HG03439 (cell line): ENCODE measurements around the gene NXF1.
"Not testable (repeated sequence)": the region's sequence is repeated elsewhere in the genome, so short reads cannot be mapped to it uniquely, and the experiment has no call there.

Experiments used
- ATAC-seq: cut with Tn5 transposase; IDR thresholded peaks from one replicate; pipeline ENCODE4 v1.9.1; 2021; ENCODE audit warnings: mild to moderate bottlenecking, moderate library complexity; ENCODE audit not compliant: unreplicated experiment

Gene NXF1

DNA sequence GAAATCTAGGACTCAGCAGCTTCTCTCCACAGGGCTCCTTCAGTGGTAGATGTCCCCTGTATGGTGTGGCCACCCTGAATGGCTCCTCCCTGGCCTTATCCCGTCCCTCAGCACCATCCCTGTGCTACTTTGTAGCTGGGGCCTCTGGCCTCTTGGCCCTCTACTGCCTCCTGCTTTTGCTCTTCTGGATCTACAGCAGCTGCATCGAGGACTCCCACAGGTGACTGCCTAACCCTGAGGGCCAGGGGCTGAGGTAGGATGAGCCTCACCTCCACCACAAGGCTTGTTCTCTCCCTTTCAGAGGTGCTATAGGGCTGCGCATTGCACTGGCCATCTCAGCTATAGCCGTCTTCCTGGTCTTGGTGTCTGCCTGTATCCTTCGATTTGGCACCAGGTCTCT is 16.2 kb downstream of the NXF1 start:
- no peak for ATAC-seq

DNA sequence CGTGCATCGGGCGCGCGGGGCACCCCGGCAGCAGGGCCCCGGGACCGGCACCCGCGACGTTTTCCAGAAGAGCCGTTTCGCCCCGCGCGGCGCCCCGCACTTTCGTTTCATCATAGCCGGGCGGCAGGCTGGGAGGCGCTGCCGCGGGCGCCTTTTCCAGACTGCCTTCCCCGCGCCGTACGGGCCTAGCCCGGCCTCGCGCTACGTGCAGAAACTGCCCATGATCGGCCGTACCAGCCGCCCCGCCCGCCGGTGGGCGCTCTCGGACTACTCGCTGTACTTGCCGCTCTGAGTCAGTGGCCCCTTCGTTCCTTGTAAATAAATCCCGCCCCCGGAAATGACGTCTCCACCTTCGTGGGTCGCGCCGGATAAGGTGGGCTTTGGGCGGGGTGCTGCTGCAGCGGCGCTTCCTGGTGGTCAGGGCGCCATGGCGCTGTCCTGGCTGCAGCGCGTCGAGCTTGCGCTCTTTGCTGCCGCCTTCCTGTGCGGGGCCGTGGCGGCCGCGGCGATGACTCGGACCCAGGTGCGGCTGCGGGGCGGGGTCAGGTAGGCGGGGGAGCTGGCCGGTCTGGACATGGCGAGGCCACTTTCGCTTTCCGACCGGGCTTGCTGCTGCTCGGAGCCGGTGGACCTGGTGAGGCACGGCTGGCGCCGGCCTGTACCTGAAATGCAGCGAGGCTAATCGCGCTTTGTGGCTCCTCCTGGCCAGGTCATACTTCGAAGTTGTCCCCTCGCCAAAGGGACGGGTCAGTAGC is 18.1 kb downstream of the NXF1 start, which contains the start of gene TMEM179B:
Gene TMEM179B (plus strand): TSS at position 398 of the 755 bp plus-strand sequence. CDS start 30 bp downstream, at position 428.
- ATAC-seq: peak; percentile 63

DNA sequence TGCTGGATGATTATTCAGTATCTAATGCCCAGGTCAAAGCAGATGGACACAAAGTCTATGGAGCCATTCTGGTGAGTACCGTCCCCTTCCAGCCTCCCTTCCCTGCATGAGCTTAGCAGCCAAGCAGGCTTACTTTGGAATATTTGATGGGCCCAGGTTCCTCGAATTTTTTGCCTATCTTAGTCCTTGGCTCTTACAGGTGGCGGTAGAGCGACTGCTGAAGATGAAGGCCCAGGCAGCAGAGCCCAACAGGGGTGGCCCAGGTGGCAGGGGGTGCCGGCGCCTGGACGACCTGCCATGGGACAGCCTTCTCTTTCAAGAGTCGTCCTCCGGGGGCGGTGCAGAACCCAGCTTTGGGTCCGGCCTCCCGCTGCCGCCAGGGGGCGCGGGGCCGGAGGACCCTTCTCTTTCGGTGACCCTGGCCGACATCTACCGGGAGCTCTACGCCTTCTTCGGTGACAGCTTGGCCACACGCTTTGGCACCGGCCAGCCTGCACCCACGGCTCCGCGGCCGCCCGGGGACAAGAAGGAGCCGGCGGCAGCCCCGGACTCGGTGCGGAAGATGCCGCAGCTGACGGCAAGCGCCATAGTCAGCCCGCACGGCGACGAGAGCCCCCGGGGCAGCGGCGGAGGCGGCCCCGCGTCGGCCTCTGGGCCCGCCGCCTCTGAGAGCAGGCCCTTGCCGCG is 18.8 kb downstream of the NXF1 start:
- ATAC-seq: peak; percentile 57

DNA sequence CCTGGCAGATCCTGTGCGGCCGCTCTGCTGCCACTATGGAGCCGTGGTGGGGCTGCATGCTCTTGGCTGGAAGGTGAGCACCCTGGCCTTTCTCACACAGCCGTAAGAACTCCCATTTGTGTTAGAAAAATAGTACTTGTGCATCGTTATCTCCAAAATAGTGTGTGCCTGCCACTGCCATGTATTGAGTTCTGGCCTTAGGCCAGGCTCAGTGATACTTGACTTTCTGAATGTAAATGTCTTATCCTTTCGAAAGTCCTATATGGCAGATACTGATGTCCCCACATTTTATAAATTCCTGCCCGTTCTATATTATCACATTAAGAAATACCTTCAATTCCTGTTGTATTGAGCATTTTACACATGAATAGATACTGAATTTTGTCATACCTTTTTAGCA is 22.5 kb downstream of the NXF1 start:
- ATAC-seq: no peak

DNA sequence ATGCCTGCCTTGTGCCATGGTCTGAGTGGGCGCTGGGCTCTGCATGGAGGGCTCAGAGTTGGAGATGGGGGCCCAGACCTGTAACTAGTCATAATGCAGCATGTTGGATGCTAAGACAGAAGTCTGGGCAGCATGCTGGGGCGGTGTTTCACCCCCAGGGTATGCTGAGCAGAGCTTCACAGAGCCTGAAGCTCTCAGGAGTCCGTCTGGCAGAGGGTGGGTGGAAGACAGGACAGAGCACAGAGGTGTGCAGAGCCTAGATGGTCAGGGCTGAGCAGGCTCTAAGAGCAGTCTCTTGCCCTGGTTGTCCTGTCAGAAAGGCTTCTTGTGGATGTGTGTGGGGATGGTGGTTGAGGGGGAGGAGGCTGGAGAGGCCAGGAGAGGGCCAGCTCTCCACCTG is 26.8 kb downstream of the NXF1 start:
- no peak for ATAC-seq

DNA sequence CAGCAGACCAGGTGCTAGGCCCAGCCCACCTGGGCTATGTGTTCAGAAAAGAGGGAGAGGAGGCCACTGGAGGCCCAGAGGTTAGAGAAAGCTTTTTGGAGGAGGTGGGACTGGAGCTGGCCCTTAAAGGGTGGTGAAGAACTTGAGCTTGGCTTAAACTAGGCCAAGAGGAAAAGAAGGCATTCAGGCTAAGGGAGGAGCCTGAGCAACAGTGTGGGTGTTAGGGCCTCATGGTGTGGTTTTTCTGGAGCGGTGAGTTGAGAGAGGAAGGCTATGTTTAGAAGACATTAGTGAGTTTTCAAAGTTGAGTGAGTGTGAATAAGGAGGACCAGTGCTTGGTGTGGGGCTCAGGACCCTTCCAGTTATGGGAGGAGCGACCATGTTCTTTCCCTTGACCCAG is 27.9 kb downstream of the NXF1 start:
- ATAC-seq: no peak

DNA sequence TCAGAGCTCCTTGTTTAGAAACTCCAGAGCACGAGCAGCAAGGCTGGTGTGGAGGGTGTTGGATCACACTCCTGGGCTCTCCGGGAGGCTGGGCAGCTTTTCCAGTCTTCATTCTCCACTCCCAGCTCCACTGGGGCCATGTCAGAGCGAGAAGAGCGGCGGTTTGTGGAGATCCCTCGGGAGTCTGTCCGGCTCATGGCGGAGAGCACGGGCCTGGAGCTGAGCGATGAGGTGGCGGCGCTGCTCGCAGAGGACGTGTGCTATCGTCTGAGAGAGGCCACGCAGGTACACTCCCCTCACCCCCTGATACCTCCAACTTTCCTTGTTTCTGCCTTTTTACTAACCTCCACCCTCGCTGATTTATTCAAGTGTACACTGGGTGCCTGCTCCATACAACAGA is 29.6 kb downstream of the NXF1 start:
- no peak for ATAC-seq

DNA sequence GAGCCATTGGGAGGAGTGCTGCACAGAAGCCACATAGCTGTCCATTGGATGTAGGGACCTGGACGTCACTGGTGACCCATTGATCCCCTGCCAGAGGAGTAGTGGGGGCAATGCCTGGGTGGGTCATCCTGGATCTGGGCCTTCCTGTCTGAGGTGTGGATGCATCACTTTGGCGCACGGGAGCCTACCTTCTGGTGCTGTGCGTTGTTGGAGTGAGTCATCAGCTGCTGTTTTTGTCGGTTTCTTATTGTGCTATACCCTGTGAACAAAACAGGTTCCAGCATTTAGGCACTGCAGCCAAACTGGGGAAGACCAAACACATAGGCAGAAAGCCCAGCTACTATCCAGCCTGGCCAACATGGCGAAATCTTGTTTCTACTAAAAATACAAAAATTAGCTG is 30.8 kb downstream of the NXF1 start:
- ATAC-seq: no peak

DNA sequence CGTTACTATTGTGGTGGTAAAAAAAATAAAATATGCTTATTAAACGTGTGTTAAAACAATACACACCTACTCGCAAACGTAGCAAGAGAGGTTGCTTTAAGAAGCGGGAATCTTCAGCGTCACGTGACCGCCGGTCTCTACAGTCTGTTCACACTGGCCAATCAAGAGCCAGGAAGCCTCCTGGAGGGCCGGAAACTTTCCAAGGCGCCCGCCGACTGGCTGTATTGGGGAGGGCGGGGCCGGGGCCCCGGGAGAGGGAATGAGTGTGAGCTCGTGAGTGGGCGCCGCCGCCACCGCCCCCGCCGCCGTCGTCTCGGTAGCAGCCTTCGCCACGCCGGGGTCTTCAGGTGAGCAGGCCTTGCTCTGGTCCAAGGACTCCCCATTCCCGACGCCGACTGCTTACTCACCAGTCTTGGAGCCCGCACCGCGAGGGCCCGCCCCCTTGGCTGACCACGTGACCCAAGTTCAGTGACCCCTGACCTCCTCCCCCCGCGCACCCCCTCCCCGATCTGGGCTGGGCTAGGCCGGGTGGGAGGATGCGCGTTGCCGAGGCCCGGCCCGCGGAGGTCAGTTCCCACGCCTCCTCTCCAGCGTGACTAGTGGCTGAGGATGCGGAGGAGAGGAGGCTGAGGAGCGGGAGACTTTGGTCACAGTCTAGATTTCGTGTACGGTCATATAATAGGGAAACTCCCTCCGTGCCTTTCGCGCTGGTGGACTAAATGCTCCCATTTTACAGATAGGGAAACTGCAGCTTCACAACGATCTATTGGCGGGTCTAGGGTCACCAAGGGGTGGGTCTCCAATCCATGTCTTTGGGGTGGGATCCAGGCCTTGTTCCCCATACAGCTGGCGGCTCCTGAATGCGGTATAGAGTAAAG is 33.9 kb downstream of the NXF1 start, which contains the start of gene TAF6L:
Gene TAF6L (plus strand): TSS at position 253 of the 878 bp plus-strand sequence. CDS start 4,388 bp downstream, outside the sequence.
- peak; percentile 75 for ATAC-seq

DNA sequence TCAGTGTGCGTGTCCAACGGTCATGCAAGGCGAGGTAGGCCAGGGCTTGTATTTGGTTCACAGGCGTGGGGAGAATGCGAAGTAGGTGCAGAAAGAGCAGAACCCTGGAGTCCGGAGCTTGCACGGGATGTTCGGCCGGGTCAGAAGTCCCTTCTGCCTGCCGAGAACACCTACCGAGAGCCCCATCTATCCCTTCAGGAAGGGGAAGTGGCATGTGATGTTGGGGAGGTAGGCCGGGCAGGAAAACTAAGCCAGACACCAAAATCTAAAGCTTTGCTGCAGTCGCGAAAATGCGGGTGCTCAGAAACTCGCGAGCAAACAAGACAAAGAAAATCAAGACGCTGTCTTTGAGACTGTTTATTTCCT is 34.5 kb downstream of the NXF1 start:
- no peak for ATAC-seq

DNA sequence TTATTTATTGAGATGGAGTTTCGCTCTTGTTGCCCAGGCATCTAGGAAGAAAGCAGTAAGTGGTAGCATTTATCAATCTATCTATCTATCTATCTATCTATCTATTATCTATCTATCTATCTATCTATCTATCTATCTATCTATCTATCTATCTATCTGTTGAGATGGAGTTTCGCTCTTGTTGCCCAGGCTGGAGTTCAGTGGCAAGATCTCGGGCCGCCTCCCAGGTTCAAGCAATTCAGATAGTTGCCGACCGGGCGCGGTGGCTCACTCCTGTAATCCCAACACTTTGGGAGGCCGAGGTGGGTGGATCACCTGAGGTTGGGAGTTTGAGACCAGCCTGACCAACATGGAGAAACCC is 44.4 kb downstream of the NXF1 start:
- ATAC-seq: not testable (repeated sequence)

DNA sequence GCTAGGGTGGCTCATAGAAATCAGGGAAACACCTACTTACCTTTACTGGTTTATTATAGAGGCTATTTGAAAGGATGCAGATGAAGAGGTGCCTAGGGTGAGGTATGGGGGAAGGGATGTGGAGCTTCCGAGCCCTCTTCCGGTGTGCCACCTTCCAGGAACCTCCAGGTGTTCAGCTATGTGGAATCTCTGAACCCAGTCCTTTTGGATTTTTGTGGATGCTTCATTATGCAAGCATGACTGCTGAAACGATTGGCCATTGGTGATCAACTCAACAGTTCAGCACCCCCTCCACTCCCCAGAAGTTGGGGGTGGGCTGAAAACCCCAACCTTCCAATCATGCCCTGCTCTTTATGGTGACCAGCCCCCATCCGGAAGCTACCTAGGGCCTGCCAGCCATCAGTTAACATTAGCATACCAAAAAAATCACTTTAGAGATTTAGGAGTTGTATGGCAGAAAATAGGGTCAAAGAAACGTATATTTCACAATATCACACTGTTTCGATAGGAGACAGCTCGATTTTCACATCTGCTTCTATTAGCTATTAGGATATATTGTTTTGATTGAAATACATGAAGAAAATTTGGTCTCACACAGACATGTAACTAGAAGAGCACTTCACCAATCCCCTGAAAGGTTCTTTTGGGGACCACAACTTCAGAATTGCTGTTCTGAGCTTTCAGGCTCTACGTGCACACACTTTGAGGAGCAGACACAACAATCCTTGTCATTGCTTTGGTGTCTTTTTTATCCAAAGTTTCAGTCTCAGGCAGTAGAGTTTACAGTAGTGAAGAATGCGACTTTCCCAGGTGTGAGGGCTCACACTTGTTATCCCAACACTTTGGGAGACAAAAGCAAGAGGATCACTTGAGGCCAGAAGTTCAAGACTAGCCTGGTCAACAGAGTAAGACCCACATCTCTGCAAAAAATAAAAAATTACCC is 47.1 kb downstream of the NXF1 start:
- ATAC-seq: no peak

DNA sequence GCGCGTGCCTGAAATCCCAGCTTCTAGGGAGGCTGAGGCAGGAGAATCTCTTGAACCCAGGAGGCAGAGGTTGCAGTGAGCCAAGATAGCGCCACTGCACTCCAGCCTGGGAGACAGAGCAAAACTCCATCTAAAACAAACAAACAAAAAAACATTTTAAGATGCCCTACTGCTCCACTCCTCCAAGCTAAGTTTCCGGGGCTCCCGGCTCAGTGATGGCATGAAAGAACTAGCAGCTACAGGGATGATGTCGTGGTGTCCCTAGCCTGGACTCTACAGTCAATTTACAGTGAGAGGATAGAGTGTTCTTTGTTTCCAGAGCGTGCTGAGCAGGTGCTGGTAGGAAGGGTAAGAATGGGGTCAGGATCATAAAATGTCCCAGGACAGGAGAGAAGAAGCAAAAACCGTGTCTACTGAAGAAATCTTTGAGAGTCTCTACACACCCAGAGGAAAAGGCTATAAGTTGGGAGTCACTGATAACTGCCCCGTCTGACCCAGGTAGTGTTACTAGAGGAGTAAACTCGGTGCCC is 50.1 kb downstream of the NXF1 start:
- no peak for ATAC-seq

DNA sequence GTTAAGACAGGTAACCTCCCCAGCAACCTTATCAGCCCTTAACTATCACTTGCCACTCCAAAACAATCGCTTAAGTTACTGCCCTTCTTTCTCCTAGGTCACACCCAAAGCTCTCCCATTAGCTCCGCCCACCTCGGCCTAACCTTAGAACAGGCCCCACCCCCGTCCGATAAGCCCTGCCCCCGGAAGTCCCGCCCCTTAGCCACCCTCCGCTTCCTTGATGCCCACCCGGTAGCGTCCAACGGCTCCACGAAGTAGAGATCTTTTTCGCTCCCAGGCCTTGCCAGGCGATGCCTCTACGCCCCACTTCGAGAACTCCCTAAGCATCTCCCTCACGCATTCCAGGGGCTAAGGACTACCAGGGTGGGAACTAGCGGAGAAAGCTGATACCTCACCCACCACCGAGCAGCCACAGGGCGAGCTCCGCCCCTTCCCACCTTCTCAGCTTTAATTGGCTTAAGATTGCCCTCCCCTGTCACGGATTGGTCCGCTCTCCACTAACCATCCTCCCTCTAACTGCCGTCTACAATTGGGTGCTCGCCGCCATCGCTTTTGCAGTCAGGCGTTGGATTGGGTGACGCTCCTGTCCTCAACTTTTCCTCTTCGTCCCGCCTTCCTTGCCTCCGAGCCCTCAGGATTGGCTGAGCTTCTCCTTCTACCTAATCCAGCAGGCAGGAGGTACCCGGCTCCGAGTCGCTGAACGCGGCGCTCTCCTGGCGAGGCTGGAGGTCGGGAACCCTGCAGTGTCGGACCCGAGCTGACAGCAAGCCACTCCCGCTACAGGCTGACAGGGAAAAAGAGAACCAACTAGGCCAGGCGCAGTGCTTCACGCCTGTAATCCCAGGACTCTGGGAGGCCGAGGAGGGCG is 51.3 kb downstream of the NXF1 start, which contains the start of gene ZBTB3:
Gene ZBTB3 (minus strand): TSS at position 425 of the 868 bp plus-strand sequence. CDS start 496 bp downstream, outside the sequence.
- ATAC-seq: peak; percentile 93

DNA sequence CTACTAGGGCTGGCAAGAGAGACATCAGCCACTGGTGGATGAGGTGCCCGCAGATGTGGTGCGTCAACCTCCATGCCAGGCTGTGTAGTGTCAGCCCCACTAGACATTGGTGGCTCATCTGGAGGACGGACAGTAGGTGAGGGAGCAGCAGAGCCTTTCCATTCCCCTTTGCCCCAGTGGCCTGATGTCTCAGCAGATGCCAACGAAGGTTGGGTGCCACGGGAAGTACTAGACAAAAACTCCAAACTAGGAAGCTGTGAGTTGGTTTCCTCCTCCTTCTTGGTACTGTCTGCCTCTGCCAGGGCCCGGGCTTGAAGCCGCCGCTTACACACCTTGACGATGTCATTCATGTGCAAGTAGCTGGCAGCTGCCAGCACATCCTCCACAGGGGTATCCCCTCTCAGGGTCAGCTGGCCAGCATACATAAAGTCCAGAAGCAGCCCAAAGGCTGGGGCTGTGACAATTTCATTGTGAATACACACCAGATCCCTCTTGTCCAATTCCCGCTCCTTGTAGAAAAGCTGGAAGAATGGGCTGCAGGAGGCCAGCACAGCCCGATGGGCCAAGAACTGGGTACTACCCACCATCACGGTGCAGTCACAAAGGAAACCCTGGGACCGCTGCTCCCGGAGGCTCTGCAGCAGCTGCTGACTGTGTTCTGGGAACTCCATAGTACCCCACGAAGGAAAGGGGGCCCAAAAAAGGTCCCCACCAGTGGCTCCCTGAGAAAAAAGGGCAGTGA is 52.1 kb downstream of the NXF1 start:
- ATAC-seq: no peak

DNA sequence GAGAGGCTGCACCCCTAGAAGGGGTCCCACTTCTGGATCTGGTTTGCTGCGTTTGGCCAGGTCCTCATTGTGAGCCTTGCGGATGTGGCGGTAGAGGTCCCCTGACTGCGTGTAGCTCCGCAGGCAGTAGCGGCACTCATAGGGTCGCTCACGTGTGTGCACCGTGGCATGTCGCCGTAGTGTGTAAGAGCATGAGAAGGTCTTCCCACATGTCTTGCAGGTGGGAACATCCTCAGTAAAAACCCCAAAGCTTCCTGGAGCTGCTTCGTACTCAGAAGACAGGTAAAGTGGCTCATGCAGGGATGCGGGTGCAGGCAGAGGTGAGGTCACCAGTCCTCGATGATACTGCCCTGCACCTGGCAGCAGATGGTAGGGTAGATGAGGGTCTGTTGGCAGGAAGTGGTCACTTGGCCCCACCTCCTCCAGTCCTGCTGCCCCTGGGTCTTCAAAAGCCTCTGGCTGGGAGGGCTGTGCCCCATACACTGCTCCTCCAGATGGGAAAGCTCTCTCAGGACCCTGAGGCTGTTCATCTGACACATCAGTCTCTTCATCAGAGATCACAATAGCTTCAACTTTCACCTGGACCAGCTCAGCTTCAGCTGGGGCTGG is 53.0 kb downstream of the NXF1 start:
- ATAC-seq: no peak

DNA sequence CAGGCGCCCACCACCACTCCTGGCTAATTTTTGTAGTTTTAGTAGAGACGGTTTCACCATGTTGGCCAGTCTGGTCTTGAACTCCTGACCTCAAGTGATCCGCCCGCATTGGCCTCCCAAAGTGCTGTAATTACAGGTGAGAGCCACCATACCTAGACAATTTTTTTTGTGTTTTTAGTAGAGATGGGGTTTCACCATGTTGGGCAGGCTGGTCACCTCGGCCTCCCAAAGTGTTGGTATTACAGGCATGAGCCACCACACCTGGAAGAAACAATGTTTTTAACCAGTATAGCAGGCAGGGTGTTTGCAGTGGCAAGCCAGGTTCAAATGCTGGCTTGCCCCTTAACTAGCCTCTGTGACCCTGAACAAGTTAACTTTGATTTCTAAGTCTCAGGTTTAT is 55.3 kb downstream of the NXF1 start:
- not testable (repeated sequence) for ATAC-seq
